ENCODE results near the gene EID2.

EID2 gene

GRCh38 chr19:39533791-39534190, 6.2 kb downstream of the EID2 start:
- no peak for DNase-seq (ENCODE audit: low spot score)

GRCh38 chr19:39533003-39533512, 6.9 kb downstream of the EID2 start:
- DNase-seq (ENCODE audit: low spot score): no peak

GRCh38 chr19:39532233-39533002, 7.5 kb downstream of the EID2 start, which contains the start of gene EID2B:
EID2B (minus strand) TSS chr19:39532852; CDS start chr19:39532802, 50 bp downstream.
- peak; percentile 97 for DNase-seq (ENCODE audit: low spot score)

GRCh38 chr19:39531834-39532232, 8.1 kb downstream of the EID2 start:
- DNase-seq (ENCODE audit: low spot score): no peak

- DNase-seq (ENCODE audit: low spot score): no peak
Observed at GRCh38 chr19:39525205-39525604, 14.8 kb downstream of the EID2 start.

- no peak for DNase-seq (ENCODE audit: low spot score)
Observed at GRCh38 chr19:39524495-39524894, 15.5 kb downstream of the EID2 start.

GRCh38 chr19:39520541-39521484, 19.1 kb downstream of the EID2 start:
- DNase-seq (ENCODE audit: low spot score): no peak

GRCh38 chr19:39518975-39519374, 21.0 kb downstream of the EID2 start:
- DNase-seq (ENCODE audit: low spot score): no peak

- DNase-seq (ENCODE audit: low spot score): no peak
Observed at GRCh38 chr19:39518458-39518857, 21.5 kb downstream of the EID2 start.

- DNase-seq (ENCODE audit: low spot score): no peak
Observed at GRCh38 chr19:39517432-39517831, 22.5 kb downstream of the EID2 start.

- DNase-seq (ENCODE audit: low spot score): no peak
Observed at GRCh38 chr19:39516270-39516669, 23.7 kb downstream of the EID2 start.

- DNase-seq (ENCODE audit: low spot score): no peak
Observed at GRCh38 chr19:39515551-39516191, 24.3 kb downstream of the EID2 start.

GRCh38 chr19:39514840-39515550, 25.0 kb downstream of the EID2 start, which contains the start of gene SELENOV:
SELENOV (plus strand) TSS chr19:39515139; CDS start chr19:39515213, 74 bp downstream.
- no peak for DNase-seq (ENCODE audit: low spot score)

- no peak for DNase-seq (ENCODE audit: low spot score)
Observed at GRCh38 chr19:39512988-39513387, 27.0 kb downstream of the EID2 start.

- DNase-seq (ENCODE audit: low spot score): no peak
Observed at GRCh38 chr19:39509233-39509632, 30.7 kb downstream of the EID2 start.

- no peak for DNase-seq (ENCODE audit: low spot score)
Observed at GRCh38 chr19:39508629-39509028, 31.3 kb downstream of the EID2 start.

- DNase-seq (ENCODE audit: low spot score): no peak
Observed at GRCh38 chr19:39507715-39508364, 32.1 kb downstream of the EID2 start.

GRCh38 chr19:39506944-39507714, 32.8 kb downstream of the EID2 start:
- DNase-seq (ENCODE audit: low spot score): peak; percentile 20

- no peak for DNase-seq (ENCODE audit: low spot score)
Observed at GRCh38 chr19:39506598-39506943, 33.4 kb downstream of the EID2 start.
